ENCODE results near the gene BRD3OS.

The BRD3OS gene

GRCh38 chr9:134052941-134053340, 27.7 kb downstream of the BRD3OS start:
- no peak overlapping the region for H3K4me3 ChIP-seq (ENCODE audit: insufficient read depth, low read depth, low read length)
- peaks cover 48% of the 10 kb centered on the region for H3K36me3 ChIP-seq (ENCODE audit: control insufficient read depth, insufficient read depth, low read length)
- 96% methylated on average over 16 of the region's 16 CpGs for WGBS, 2 experiments
- H3K4me1 ChIP-seq (ENCODE audit: control insufficient read depth, insufficient read depth, low read length) = peaks cover 17% of the 10 kb centered on the region
- H3K27ac ChIP-seq (ENCODE audit: insufficient read depth, low read depth, low read length, poor library complexity, severe bottlenecking) = no peak overlapping the region
- no peaks in the 10 kb centered on the region for H3K27me3 ChIP-seq (ENCODE audit: control insufficient read depth, insufficient read depth, low read length, poor library complexity, severe bottlenecking)
- no peaks in the 10 kb centered on the region for H3K9me3 ChIP-seq (ENCODE audit: control insufficient read depth, low read length)

DNA sequence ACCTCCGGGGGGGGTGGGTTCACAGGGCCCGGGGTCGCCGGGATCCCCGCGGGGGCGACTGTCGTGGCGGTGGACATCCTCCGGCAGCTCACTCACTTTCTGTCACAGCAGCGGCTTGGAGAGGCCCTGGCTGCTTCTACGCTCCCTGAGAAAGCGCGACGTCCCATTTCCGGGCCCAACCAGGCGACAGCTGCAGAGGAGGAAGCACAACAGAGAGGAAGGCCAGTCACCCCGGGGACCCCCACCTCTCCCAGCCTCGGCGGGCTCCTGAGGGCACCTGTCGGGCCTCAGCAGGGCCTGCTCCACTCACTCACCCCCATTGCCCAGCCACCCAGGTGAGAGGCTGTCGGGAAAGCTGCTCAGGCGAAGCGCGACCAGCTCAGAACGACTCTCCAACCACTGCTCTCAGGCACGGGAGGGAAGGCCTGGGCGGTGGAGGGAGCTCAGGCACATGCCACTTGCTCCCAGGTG, 28.2 kb downstream of the BRD3OS start:
- H3K27me3 ChIP-seq (ENCODE audit: control insufficient read depth, insufficient read depth, low read length, poor library complexity, severe bottlenecking) = no peaks in the 10 kb centered on the region
- WGBS, 2 experiments = 97% methylated on average over 28 of the region's 28 CpGs
- H3K4me3 ChIP-seq (ENCODE audit: insufficient read depth, low read depth, low read length) = no peak overlapping the region
- peaks cover 44% of the 10 kb centered on the region for H3K36me3 ChIP-seq (ENCODE audit: control insufficient read depth, insufficient read depth, low read length)
- H3K4me1 ChIP-seq (ENCODE audit: control insufficient read depth, insufficient read depth, low read length) = peaks cover 22% of the 10 kb centered on the region
- no peak overlapping the region for H3K27ac ChIP-seq (ENCODE audit: insufficient read depth, low read depth, low read length, poor library complexity, severe bottlenecking)
- no peaks in the 10 kb centered on the region for H3K9me3 ChIP-seq (ENCODE audit: control insufficient read depth, low read length)

- H3K4me1 ChIP-seq (ENCODE audit: control insufficient read depth, insufficient read depth, low read length) = peaks cover 29% of the 10 kb centered on the region
- no peak overlapping the region for H3K4me3 ChIP-seq (ENCODE audit: insufficient read depth, low read depth, low read length)
- H3K27ac ChIP-seq (ENCODE audit: insufficient read depth, low read depth, low read length, poor library complexity, severe bottlenecking) = no peak overlapping the region
- WGBS, 2 experiments = 94% methylated on average over 44 of the region's 44 CpGs
- peaks cover 37% of the 10 kb centered on the region for H3K36me3 ChIP-seq (ENCODE audit: control insufficient read depth, insufficient read depth, low read length)
- H3K9me3 ChIP-seq (ENCODE audit: control insufficient read depth, low read length) = no peaks in the 10 kb centered on the region
- no peaks in the 10 kb centered on the region for H3K27me3 ChIP-seq (ENCODE audit: control insufficient read depth, insufficient read depth, low read length, poor library complexity, severe bottlenecking)
Measured at GRCh38 chr9:134053941-134054761, 28.9 kb downstream of the BRD3OS start.

DNA sequence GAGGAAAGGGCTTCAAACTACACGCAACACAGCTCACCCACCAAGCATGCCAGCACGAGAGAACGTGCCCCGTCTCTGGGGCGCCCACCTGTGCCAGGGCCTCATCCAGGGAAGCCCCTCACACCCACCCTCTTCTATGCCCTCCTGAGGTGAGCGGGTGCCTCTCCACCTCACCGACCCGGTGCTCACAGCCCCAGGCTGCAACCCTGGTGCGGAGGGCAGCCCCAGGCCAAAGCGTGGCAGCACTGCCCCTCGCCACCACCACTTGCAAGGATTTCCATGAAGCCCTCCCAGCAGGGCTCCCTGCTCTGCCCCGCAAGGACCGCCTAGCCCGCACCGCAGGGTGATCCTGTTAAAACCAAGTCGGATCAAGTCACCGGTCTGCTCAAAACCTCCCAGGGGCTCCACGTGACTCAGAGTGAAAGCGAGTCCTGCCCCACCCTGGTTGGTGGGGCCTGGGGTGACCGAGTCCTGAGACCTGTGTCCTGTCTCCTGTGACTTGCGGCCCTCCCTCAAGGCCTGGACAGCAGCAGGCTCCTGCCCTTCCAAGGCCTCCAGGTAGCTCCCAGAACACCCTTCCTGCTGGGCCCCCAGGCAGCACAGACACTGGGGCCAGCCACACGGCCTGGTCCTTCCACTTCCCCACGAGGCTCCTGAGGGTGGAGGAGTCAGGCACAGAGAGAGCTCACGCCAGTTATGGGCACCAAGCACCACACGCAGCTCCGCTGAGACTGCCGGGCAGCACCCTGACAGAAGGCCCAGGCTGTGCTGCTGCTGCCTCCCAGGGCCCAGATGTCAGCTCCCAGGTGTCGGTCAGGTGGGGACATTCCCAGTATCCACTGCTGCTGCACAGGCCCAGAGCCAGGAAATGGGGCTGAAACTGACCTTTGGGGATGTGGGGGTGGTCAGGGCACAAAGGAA, 29.9 kb downstream of the BRD3OS start:
- 90 to 93% methylated on average over 28 of the region's 28 CpGs for WGBS, 2 experiments
- no peaks in the 10 kb centered on the region for H3K27me3 ChIP-seq (ENCODE audit: control insufficient read depth, insufficient read depth, low read length, poor library complexity, severe bottlenecking)
- no peaks in the 10 kb centered on the region for H3K9me3 ChIP-seq (ENCODE audit: control insufficient read depth, low read length)
- peaks cover 27% of the 10 kb centered on the region for H3K36me3 ChIP-seq (ENCODE audit: control insufficient read depth, insufficient read depth, low read length)
- peaks cover 39% of the 10 kb centered on the region for H3K4me1 ChIP-seq (ENCODE audit: control insufficient read depth, insufficient read depth, low read length)
- no peak overlapping the region for H3K4me3 ChIP-seq (ENCODE audit: insufficient read depth, low read depth, low read length)
- no peak overlapping the region for H3K27ac ChIP-seq (ENCODE audit: insufficient read depth, low read depth, low read length, poor library complexity, severe bottlenecking)

DNA sequence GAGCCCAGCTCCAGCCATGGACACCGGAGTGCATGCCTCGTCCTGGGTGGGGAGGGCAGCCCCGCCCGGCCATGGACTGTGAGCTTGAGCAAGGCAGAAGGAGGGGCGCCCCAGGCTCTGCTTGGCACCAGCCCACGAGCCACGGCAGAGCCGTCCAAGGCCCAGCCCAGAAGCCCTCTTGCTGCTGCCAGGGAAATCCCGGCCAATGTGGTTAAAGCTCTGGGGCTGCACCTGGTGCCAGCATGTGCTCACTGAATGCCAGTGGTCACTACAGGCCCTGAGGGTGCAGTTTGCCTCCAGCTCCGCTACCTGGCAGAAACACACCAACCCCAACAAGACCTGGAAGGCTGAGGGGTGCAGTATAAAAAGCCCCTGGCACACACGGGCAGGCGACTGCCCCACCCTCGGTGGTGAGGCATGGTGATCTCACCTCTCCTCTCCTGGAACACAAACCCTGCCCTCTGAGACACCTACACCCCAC, 30.7 kb downstream of the BRD3OS start:
- Histone ChIP-seq H3K9me3 (ENCODE audit: control insufficient read depth, low read length) (no peaks in the 10 kb centered on the region), H3K4me1 (ENCODE audit: control insufficient read depth, insufficient read depth, low read length) (peaks cover 42% of the 10 kb centered on the region), H3K36me3 (ENCODE audit: control insufficient read depth, insufficient read depth, low read length) (peaks cover 18% of the 10 kb centered on the region), H3K4me3 (ENCODE audit: insufficient read depth, low read depth, low read length) (no peak overlapping the region), H3K27ac (ENCODE audit: insufficient read depth, low read depth, low read length, poor library complexity, severe bottlenecking) (no peak overlapping the region), H3K27me3 (ENCODE audit: control insufficient read depth, insufficient read depth, low read length, poor library complexity, severe bottlenecking) (no peaks in the 10 kb centered on the region)
- 93% methylated on average over 13 of the region's 13 CpGs for WGBS, 2 experiments

DNA sequence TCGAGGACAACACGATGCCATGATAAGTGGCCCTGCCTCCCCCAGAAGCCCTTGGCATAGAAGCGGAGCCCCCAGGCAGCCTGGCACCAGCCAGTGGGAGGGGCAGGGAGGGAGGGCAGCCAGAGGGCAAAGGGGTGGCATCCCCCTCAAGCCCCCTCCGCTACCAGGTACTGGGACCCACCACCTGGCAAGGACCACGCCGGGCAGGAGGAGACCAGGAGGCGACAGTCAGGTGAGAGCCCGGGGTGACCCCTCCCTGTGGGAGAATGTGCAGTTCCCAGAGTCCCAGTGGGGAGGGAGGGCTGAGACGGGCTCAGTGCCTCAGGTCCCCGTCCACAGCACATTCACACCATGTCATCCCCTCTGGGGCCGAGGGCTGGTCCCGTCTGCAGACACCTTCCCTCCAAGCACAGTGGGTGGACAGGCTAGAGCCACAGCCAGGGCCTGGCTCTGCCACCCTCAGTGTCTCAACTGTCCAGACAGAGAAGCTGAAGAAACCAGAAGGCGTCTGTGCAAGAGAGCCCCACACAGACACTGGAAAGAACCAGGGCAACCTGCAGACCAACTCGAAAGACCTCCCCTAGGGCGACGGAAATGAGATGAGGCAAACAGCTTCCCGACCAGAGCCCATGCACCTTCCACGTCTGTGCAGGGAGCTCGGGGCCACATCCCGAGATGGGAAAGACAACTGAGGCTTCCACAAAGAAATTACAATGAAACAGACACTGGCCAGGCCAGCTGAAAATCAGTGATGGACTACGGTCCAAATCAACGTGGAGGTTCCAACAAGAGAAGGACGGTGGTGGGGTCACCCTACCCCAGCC, 31.4 kb downstream of the BRD3OS start:
- Histone ChIP-seq H3K27me3 (ENCODE audit: control insufficient read depth, insufficient read depth, low read length, poor library complexity, severe bottlenecking) (no peaks in the 10 kb centered on the region), H3K9me3 (ENCODE audit: control insufficient read depth, low read length) (no peaks in the 10 kb centered on the region), H3K36me3 (ENCODE audit: control insufficient read depth, insufficient read depth, low read length) (peaks cover 11% of the 10 kb centered on the region), H3K27ac (ENCODE audit: insufficient read depth, low read depth, low read length, poor library complexity, severe bottlenecking) (no peak overlapping the region), H3K4me3 (ENCODE audit: insufficient read depth, low read depth, low read length) (no peak overlapping the region), H3K4me1 (ENCODE audit: control insufficient read depth, insufficient read depth, low read length) (peaks cover 45% of the 10 kb centered on the region)
- 94 to 96% methylated on average over 23 of the region's 23 CpGs for WGBS, 2 experiments

- 93 to 95% methylated on average over 13 of the region's 13 CpGs for WGBS, 2 experiments
- Histone ChIP-seq H3K36me3 (ENCODE audit: control insufficient read depth, insufficient read depth, low read length) (peaks cover 10% of the 10 kb centered on the region), H3K4me3 (ENCODE audit: insufficient read depth, low read depth, low read length) (no peak overlapping the region), H3K27ac (ENCODE audit: insufficient read depth, low read depth, low read length, poor library complexity, severe bottlenecking) (no peak overlapping the region), H3K9me3 (ENCODE audit: control insufficient read depth, low read length) (no peaks in the 10 kb centered on the region), H3K27me3 (ENCODE audit: control insufficient read depth, insufficient read depth, low read length, poor library complexity, severe bottlenecking) (no peaks in the 10 kb centered on the region), H3K4me1 (ENCODE audit: control insufficient read depth, insufficient read depth, low read length) (peaks cover 48% of the 10 kb centered on the region)
Measured at GRCh38 chr9:134057307-134057657, 32.0 kb downstream of the BRD3OS start.

GRCh38 chr9:134057751-134058701, 32.7 kb downstream of the BRD3OS start:
- Histone ChIP-seq H3K4me3 (ENCODE audit: insufficient read depth, low read depth, low read length) (no peak overlapping the region), H3K4me1 (ENCODE audit: control insufficient read depth, insufficient read depth, low read length) (peaks cover 48% of the 10 kb centered on the region)
- WGBS, 2 experiments = 88 to 90% methylated on average over 28 of the region's 28 CpGs

DNA sequence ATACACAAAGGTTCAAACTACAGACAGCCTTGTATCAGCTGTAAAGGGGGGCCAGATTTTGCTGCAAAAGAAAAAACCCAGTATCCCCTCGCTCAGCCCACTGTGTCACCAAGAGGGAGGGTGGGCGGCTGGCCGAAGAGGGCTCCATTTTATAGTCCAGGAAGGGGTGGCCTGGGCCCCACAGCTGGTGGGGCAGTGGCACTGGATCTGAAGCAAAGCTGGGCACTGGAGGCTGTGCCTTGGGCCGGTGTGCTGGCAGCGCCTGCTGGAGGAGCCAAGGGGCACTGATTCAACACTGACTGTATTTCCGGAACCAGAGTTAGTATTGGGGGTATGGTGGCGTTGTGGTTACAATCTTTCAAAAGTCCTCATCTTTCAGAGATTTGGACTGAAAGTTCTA, 33.4 kb downstream of the BRD3OS start:
- WGBS, 2 experiments = 95 to 97% methylated on average over 7 of the region's 7 CpGs
- H3K27me3 ChIP-seq (ENCODE audit: control insufficient read depth, insufficient read depth, low read length, poor library complexity, severe bottlenecking) = no peaks in the 10 kb centered on the region
- peaks cover 52% of the 10 kb centered on the region for H3K4me1 ChIP-seq (ENCODE audit: control insufficient read depth, insufficient read depth, low read length)
- H3K27ac ChIP-seq (ENCODE audit: insufficient read depth, low read depth, low read length, poor library complexity, severe bottlenecking) = no peak overlapping the region
- H3K36me3 ChIP-seq (ENCODE audit: control insufficient read depth, insufficient read depth, low read length) = no peaks in the 10 kb centered on the region
- H3K4me3 ChIP-seq (ENCODE audit: insufficient read depth, low read depth, low read length) = no peak overlapping the region
- no peaks in the 10 kb centered on the region for H3K9me3 ChIP-seq (ENCODE audit: control insufficient read depth, low read length)

More at GRCh38 chr9:134057751-134058701, 32.7 kb downstream of the BRD3OS start:
- no peaks in the 10 kb centered on the region for H3K27me3 ChIP-seq (ENCODE audit: control insufficient read depth, insufficient read depth, low read length, poor library complexity, severe bottlenecking)
- H3K27ac ChIP-seq (ENCODE audit: insufficient read depth, low read depth, low read length, poor library complexity, severe bottlenecking) = no peak overlapping the region
- H3K36me3 ChIP-seq (ENCODE audit: control insufficient read depth, insufficient read depth, low read length) = peaks cover 3% of the 10 kb centered on the region
- H3K9me3 ChIP-seq (ENCODE audit: control insufficient read depth, low read length) = no peaks in the 10 kb centered on the region
